NCI-H446 treated with DMSO at 0.1 percent for 48 hours (cell line): ENCODE results near the gene ZFP92.
"Not testable (repeated sequence)": the region's sequence is repeated elsewhere in the genome, so short reads cannot be mapped to it uniquely, and the experiment has no call there.

Experiments used
- DNase-seq: peaks from one replicate; lab custom pipeline; 2025; lab: John Stamatoyannopoulos, UW

The ZFP92 gene

DNA sequence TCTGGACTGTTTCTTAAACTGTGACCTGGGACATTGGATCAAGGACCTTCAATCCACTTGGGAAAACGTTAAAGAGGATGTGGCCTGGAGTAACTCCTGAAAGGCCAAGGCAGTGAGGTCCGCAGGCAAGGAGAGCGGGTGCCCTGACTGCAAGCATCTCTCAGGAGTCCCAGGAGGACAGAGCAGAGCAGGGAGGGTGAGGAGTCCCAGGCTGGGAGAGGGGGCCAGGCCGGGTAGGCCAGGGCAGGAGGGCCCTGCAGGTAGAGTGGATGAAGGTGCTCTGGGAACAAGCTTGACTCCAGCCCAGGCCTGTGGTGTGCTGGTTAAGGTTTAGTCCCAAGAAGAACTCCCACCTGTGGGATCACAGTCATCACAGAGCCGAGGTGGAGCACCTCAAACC is 23.9 kb upstream of the ZFP92 start:
- no peak for DNase-seq

DNA sequence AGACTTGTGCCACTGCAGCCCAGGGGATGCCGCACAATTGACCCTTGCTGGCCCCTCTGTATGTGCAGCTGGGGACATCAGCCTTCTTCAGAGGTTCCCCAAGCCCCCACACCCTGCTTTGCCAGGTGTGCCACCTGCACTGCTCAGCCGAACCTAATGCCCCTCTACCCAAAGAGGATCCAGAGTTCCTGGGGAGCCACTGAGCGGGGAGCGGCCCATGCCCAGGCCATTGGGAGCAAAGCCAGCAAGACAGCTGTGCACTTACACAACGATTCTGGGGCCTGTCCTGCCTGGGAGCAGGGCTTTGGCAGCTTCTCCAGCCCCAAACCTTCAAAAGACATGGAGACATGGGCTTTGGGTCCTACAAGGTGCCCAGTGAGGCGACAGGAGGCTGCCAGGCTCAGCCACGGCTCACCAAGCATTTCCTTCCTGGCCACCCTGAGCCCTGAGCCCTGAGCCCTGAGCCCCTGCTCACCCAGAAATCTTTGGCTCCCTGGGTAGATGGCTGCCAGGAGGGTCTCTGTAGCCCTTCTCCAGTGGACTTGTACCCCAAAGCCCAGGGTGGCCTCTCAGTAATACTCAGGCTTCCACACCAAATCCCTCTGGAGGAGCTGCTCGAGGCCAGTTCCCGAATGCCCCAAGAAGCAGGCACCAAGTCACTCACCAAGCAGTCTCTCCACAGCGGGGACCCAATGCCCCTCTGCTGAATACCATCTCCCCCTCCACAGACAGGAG is 23.1 kb upstream of the ZFP92 start:
- no peak for DNase-seq

DNA sequence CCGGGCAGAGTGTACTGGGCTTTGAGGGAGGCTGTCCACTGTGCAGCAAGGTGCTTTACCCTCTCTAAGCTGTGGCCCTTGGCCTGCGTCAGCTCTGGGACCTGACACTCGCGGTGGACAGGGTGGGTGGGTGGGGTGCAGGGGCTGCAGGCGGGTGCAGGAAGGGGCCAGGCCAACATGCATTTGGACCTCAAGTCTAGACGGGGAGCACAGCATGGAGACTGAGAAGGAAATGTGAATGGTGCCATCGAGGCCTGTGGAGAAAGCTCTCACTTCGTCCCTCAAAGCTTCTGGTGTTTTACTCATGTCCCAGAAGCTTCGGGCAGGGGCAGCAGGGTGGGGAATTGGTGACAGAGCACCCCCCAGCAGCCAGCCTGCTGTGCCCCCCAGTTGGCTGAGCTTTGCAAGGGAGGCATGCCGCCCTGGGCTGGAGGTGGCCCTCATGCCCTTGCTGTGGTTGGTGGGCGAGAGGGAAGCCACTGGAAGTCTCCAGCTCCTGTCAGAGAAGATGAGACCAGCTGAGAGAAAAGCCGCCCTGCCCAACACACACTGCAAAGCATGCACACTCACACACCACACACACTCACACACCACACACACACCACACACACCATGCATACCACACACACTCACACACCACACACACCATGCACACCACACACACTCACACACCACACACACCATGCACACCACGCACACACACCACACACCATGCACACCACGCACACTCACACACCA is 22.4 kb upstream of the ZFP92 start:
- DNase-seq: no peak

DNA sequence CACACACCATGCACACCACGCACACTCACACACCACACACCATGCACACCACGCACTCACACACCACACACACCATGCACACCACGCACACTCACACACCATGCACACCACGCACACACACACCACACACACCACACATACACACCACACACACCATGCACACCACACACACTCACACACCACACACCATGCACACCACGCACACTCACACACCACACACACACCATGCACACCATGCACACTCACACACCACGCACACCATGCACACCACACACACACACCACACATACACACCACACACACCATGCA is 21.9 kb upstream of the ZFP92 start:
- not testable (repeated sequence) for DNase-seq

DNA sequence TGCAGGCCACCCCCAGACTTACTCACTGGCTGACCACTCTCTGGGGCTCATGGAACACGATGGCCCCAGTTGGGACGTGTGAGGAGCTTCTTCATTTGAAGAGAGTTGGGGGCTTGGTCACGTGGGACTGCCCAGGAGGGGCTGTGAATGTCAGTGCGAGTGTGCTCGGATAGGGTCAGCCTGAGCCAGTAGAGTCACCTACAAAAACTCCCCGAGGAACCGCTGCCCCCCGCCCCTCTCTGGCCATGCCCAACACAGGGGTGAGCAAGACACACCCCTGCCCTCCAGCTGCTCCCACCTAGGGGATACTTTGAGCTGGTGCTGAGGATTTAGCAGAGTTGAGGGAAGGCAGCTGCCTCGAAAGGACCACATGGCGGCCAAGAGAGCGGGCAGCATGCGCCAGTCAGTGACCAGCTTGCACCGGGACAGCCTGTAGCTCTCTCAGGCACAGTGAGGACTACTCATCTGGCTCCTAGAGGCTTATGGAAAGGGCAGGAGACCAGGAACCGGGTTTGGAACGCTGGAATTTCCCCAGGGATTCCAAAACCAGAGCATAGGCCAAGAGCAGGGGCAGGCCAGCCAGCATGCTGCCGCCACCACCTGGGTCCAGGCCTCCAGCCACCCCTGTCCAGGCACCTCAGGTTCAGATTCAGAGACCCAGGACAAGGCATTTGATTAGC is 18.5 kb upstream of the ZFP92 start:
- DNase-seq: no peak

DNA sequence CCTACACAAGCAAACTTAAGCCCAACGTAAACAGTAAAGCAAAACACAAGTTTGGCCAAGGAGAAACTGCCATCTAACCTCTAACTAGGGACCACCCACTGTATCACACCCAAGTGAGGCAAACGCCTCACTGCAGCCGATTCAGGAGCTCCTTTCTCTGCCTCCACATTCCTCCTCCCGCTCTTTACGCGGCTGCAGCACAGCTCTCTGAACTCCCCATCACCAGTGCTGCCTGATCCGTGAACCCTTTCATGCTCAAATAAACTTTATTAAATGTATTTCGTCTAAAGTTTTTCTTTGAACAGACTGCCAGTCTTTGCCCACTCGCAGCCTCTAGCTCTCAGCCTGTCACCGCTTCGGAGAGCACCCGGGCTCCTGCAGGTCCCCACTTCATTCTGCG is 16.7 kb upstream of the ZFP92 start:
- DNase-seq: no peak

DNA sequence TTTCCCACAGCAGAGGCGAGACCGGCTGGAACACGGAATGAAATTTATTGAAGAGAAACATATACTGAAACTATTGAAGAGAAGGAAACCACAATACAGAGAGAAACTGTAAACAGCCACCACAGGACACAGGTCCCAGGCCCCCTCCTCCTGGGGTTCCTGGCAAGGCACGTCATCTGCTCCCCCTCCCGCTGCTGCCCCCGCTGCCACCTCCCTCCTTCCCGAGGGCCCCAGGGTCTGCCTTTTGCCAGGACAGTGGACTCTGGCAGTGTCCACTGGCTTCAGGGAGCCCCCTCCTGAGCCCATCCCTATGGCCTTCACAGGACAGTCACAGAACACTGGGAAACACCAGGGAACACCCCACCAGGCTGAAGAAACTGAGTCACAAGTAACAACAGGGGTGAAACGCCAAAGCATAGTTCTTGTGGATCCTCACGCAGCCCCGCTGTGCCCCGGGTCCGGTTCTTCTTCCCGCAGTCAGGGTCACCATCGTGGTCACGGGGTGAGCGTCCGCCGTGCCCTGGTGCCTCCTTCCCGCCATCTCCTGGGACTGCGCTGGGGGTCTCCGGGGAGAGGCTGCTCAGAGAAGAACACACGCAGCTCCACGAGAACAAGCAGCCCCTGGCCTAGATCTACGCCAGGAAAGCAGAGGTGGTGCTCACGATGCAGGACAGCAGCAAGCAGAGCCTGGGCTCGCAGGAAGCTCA is 15.5 kb upstream of the ZFP92 start:
- DNase-seq: no peak

DNA sequence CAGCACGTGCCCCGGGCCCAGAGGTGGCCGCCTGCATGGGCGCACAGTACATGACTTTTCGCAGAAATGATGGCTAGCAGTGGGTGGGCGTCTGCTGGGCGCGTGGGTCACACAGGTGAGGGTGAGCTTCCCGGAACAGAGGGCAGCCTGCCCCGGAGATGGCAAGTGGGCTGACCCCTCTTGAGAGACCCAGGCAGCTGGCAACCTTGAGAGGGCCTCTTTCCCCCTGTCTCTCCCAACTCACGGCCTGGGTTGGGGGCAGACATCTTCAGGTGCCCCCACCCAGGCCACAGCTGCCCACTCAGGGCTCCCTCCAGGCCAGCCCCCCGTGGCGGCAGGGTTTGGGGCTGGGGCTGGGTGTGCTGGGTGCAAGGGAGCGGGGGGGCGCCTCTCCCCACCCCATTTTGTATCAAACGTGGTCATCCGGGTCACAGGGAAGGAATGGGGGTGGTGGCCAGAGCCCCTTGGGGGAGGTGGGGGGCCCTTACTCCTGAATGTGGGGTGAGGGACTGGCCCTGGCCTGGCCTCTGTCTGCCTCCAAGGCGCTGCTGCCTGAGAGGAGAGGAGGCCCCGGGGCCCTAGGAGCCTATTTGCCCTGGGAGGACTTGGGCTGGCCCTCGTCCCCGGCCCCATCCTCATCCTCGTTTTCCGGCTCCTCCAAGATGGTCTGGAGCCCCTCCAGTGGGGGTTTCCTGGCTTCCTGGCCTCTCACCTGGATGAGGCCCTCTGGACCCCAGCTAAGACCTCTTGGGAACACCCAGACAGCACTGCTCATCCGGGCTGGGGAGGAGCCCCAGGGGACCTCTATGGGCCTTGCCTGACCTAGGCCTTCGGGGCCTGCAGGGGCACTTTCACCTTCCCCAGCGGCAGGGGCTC is 14.7 kb upstream of the ZFP92 start:
- no peak for DNase-seq

DNA sequence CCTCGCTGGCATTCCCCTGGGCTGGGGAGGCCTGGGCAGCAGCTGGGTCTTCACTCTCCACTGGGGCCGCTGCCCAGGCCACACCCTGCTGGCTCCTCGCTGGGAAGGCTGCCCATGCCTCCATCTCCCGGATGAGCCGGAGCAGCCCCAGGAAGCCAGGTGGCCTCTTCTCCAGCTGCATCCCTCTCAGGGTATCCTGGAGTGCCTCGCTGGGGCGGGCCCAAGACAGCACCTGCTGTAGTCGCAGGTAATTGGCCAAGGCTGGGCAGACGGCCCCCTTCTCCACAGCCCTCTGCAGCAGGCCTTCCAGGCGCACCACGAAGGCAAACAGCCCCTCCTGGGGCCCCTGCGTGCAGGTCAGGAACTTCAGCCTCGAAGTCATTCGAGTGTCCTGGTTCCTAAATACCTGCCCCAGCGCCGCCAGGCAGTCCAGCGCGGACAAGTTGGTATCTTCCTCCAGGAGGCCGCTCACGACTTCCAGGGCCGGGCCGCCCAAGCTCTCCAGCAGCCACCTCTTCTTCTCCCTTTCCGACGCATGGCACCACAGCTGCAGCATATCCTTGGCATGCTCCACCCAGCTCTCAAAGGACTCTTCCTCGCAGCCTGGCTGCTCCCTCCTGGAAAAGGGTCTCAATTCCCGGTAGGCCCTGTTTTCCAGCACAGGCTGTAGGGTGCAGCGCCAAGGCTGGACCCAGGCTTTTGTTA is 13.9 kb upstream of the ZFP92 start:
- DNase-seq: no peak

DNA sequence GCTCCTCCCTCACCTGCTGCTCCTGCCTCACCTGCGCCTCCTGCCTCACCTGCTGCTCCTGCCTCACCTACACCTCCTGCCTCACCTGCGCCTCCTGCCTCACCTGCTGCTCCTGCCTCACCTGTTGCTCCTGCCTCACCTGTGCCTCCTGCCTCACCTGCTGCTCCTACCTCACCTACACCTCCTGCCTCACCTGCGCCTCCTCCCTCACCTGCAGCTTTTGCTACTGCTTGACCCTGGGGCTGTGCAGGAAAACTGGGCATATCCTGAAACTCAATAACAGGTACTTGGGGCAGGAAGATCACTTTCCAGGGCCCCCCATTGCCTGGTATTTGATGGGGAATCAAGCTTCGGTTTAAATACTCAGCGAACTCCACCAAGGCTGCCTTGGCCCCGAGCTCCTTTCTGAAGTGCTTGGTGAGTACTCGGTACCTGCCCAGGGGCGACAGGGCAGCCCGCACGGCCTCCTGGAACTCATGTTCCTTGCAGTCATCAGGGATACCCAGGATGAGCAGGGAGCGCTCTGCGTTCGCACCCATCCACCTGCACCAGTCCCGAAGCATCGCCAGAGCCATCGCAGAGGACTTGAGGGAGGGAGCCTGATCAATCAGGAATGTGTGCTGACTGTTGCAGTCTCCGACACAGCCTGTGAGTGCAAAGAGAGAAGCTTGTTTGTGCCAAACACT is 12.9 kb upstream of the ZFP92 start:
- DNase-seq: no peak

DNA sequence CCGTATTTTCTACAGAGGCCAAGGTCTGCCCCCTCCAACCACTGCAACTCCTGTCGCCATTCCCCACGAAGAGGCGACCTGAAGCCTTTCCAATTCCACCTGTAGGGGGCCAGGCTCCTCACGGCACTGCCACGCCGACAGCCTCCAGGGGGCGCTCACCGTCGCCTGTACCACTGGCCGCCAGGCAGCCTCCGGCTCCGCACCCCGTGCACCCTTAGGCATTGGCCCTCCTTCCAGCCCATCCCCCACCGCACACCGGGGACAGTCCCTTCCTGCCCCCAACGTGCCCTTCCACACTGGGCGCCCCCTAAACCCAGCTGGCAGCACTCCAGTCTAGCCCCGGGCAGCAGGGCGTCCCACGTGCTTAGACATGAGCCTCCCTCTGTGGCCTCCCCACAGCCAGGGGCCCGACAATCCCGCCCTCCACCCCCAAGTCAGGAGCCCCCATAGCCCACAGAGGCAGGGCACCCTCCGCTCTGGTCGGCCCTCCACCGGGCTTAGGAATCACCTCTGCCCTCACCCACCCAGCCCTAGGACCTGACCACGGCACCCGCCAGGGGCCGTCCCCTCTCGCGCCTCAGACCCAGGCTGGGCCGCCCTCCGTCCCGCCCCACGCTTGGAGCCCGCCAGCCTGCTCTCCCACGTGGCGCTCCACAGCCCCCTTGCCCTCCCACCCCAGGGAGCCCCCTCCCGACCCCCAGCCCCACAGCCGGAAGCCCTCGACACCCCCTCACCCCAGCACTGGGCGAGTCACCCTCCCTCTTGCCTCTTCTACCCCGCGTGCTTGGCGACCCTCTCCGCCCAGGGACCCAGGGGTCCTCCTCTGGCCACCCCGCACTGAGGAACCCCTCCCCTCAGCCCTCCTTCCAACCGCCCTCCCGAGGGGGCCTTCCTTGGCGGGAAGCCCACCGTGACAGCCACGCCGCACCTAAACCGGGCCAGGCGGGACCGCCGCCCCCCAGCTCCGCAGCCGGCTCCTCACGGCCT is 10.8 kb upstream of the ZFP92 start:
- DNase-seq: no peak

DNA sequence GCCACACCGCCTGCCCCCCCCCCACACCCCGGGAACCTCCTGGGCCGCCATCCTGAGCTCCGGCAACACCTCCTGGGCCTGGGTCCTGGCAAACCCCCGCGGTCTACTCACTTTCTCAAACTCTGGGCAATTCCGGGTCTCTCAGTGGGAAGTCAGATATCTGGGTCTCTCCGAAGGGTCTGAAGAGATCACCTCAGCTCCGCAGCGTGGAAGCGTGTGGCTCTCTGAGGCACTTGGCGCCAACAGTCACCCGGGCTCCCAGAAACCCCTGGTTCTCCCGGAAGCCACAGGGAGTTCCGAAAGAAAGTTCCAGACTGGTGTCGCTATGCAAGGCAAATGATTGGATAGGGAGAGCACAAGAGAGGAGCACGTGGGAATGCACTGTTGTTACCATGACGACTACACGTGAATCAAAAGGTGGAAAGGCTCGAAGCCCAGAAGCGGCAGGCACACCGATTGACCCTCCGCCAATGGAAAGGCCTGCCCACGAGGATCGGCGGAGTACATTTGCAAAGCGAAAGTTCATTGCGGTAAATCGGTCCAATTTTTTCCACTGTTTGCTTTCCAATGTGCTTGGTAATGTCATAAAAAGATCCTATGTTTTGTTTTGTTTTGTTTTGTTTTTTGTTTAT is 10.0 kb upstream of the ZFP92 start, which contains the start of gene PNMA6E:
Gene PNMA6E, minus strand, starts transcription at position 218 of the 632 bp plus-strand sequence. CDS start 2,501 bp downstream, outside the sequence.
- DNase-seq: no peak

DNA sequence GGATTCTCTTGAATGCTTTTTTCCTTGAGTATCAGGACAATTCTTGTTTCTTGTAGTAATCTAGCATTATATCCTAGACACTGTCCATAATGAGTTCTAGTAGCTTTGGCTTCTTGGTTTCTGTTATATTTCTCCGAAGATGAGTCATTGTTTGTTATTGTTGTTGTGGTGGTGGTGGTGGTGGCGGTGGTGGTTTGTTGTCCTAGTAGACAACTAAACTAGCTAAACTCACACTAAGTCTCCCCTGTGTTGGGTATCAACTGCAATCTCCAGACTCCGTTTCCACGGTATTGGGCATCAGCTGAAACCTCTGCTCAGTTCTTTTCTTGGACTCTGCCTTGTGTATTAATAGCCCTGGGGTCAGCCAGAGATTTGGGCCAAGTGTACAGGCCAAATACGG is 6.9 kb upstream of the ZFP92 start:
- DNase-seq: not testable (repeated sequence)

DNA sequence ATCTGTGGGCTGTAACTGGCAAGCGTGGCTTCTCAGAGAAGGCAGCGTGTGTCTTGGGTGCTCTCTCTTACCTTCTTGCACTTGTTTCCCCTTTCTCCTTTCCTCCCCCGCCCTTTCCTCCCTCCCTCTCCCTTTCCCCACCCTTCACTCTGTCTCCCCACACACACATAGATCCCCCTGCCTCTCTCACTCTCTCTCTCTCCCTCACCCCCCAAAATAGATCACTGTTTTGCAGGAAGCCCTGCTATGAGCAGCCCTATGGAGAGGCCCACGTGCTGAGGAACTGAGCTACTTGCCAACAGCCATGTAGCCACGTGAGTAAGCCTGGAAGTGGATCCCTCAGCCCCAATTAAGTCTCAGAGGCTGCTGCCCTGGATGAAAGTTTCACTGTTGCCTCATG is 5.8 kb upstream of the ZFP92 start:
- no peak for DNase-seq

DNA sequence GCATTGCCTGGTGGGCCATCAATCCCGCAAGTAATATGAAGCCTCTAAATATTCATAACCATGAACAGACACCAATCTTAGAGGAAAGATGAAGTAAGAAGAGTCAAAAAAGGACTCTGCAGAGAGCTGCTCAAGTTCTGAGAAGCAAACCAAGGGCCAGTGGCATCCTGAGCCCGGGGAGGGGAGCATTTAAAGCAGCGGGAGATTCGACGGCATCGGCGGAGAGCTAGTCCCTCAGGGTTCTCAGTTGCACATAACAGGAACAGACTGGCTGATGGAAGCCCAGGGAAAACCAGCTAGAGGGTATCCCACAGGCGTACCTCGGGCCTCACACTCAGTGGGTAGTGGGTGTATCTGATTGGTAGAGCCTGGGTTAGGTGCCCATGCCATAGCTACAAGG is 5.3 kb upstream of the ZFP92 start:
- no peak for DNase-seq

DNA sequence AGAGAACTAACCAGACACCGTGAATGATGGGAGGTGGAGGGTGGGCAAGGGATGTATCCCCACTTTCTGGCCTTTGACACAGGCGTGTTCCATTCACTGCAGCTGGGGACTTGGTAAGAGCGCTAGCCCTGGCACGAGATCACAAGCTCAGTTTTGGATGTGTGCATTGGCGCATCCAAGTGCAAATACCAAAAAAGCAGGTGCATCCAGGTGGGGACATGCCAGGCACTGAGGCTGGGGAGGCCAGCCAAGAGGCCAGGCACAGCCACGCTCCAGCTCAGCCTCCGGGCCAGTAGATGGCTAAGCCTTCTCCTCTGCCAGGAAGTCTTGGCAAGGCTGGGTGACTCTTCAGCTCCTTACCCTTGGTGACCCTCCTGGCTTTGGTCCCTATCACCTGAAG is 4.4 kb upstream of the ZFP92 start:
- no peak for DNase-seq

DNA sequence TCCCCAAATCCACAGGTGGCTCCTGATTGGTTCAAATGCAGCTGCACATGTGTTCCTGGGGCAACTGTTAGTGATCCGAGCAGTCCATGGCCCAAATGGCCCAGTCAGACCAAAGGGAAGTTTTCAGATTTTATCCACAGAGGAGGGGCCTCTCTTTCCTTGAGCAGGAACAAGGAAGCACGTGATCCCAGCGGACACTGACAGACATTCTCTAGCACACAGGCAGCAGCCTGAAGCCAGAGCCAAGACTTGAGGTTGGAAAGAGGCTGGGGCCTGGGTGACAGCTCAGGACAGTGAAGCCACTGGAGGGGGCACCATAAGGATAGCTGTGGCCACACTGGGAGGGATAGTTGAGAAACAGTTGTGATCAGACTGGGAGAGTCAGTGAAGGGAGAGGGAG is 3.5 kb upstream of the ZFP92 start:
- no peak for DNase-seq

DNA sequence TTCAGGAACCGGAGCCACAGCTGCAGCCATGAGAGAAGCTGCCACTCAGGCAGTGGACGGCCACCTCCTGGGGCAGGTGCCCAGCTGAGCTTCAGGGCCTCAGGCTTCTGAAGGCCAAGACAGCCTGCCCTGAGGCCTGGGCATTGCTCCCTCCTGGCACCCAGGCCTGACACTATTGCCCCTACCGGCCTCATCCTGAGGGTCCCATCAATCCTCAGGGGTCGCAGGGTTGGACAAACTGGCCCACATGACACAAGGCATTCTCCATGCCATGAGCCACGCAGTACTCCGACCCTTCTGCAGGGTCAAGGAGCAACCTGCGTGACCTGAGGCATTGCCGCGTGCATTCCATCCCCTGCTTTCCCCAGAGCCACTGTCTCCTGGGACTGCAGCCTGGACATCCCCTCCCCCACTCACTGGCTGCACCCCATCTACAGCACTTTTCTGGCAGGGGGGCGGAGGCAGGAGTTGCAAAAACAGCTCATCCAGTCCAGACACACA is 3.0 kb upstream of the ZFP92 start:
- DNase-seq: no peak
